ENCODE measurements around the gene SLC25A45.
"Not testable (repeated sequence)": the region's sequence is repeated elsewhere in the genome, so short reads cannot be mapped to it uniquely, and the experiment has no call there.

Gene SLC25A45

DNA sequence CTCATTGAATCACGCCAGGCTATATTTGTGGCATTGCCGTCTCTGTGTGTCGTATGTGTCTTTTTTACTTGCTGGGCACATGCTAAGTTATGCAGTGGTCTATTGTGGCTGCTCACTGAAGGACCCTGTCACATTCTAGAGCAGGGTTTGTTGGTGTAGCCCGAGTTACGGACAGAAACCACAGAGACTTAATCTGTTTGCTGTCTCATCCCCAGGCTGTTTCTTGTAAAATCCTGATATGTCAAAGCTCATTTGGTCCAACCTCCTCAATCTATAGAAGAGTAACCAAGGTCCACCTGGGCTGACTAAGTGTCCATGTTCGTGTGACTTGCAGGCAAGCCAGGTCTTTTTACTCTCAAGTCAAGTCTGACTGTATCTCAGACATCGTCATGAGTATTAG lies 43.8 kb downstream of the SLC25A45 start:
- H3K27me3 ChIP-seq (replicated peaks; ENCODE audit: control insufficient read depth, insufficient read depth, low read length, poor library complexity, severe bottlenecking) = no peaks in the 10 kb centered on the region
- H3K27ac ChIP-seq (ENCODE audit: insufficient read depth, low read length, poor library complexity, severe bottlenecking) = no peak overlapping the region
- H3K36me3 ChIP-seq (ENCODE audit: control insufficient read depth, insufficient read depth, low read length) = peaks cover 39% of the 10 kb centered on the region
- no peak for DNase-seq
- H3K9me3 ChIP-seq (ENCODE audit: control insufficient read depth, low read length) = no peaks in the 10 kb centered on the region
- peaks cover 14% of the 10 kb centered on the region for H3K4me1 ChIP-seq (ENCODE audit: control insufficient read depth, insufficient read depth, low read length, poor library complexity, severe bottlenecking)
- no peak overlapping the region for H3K4me3 ChIP-seq (ENCODE audit: insufficient read depth, low read depth, low read length, poor library complexity, severe bottlenecking)

DNA sequence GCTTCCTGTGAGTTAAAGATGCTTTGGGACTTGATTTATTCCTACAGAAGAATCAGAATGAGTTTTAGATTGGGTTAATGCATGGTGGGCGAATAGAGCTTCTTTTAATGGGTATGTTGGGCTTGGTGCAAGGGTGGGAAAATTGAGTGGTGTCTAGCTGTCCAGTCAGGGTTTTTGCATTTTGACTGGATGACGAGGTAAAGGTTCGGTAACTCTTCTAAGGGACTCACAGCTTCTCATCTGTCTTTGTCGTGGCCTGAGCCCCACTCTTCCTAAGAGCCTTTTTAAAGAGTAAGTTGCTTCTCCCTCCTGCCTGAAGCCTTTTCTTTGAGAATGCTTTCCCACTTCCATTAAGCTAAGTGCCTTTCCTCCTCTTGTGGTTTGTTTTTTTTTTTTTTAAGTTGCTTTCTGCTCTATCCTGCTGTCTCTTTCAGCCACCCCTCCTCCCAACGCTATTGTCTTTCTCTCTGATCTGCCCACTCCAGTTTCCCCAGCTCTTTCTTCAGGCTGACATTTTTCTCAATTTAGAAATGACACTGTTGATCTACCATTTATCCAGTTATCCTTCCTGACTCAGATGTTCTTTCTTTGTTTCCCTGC lies 47.6 kb downstream of the SLC25A45 start:
- no peak for DNase-seq
- Histone ChIP-seq H3K9me3 (ENCODE audit: control insufficient read depth, low read length) (no peaks in the 10 kb centered on the region), H3K27me3 (replicated peaks; ENCODE audit: control insufficient read depth, insufficient read depth, low read length, poor library complexity, severe bottlenecking) (no peaks in the 10 kb centered on the region), H3K4me3 (ENCODE audit: insufficient read depth, low read depth, low read length, poor library complexity, severe bottlenecking) (peak overlapping the region; percentile 98), H3K4me1 (ENCODE audit: control insufficient read depth, insufficient read depth, low read length, poor library complexity, severe bottlenecking) (peaks cover 14% of the 10 kb centered on the region), H3K36me3 (ENCODE audit: control insufficient read depth, insufficient read depth, low read length) (peaks cover 3% of the 10 kb centered on the region), H3K27ac (ENCODE audit: insufficient read depth, low read length, poor library complexity, severe bottlenecking) (peak overlapping the region; percentile 86)

DNA sequence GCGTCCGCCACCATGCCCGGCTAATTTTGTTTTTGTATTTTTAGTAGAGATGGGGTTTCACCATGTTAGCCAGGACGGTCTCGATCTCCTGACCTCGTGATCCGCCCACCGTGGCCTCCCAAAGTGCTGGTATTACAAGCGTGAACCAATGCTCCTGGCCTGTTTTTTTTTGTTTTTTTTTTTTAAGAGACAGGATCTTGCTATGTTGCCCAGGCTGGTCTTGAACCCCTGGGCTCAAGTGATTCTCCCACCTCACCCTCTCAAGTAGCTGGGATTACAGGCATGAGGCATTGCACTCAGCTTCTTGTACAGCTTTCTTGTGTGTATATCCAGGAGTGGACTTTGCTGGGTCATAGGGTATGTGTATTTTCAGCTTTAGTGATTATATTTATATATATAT lies 49.9 kb downstream of the SLC25A45 start:
- not testable (repeated sequence) for H3K4me3 ChIP-seq (ENCODE audit: insufficient read depth, low read depth, low read length, poor library complexity, severe bottlenecking); H3K27ac ChIP-seq (ENCODE audit: insufficient read depth, low read length, poor library complexity, severe bottlenecking); H3K36me3 ChIP-seq (ENCODE audit: control insufficient read depth, insufficient read depth, low read length); H3K27me3 ChIP-seq (replicated peaks; ENCODE audit: control insufficient read depth, insufficient read depth, low read length, poor library complexity, severe bottlenecking); H3K9me3 ChIP-seq (ENCODE audit: control insufficient read depth, low read length); DNase-seq
- peaks cover 14% of the 10 kb centered on the region for H3K4me1 ChIP-seq (ENCODE audit: control insufficient read depth, insufficient read depth, low read length, poor library complexity, severe bottlenecking)

DNA sequence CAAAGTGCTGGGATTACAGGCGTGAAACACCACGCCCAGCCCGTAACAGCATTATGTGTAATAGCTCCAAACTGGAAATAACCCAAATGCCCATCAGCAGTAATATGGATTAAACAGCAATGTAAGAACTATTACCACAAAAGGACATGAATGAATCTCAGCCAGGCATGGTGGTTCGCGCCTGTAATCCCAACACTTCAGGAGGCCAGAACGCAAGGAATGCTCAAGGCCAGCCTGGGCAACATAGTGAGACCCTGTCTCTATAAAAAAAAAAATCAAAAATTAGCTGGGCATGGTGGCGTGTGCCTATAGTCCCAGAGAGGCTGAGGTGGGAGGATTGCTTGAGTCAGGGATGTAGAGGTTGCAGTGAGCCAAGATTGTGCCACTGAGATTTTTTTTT lies 51.9 kb downstream of the SLC25A45 start:
- H3K4me1 ChIP-seq (ENCODE audit: control insufficient read depth, insufficient read depth, low read length, poor library complexity, severe bottlenecking) = peaks cover 13% of the 10 kb centered on the region
- H3K4me3 ChIP-seq (ENCODE audit: insufficient read depth, low read depth, low read length, poor library complexity, severe bottlenecking) = no peak overlapping the region
- no peaks in the 10 kb centered on the region for H3K36me3 ChIP-seq (ENCODE audit: control insufficient read depth, insufficient read depth, low read length)
- DNase-seq = no peak
- H3K27me3 ChIP-seq (replicated peaks; ENCODE audit: control insufficient read depth, insufficient read depth, low read length, poor library complexity, severe bottlenecking) = no peaks in the 10 kb centered on the region
- H3K27ac ChIP-seq (ENCODE audit: insufficient read depth, low read length, poor library complexity, severe bottlenecking) = no peak overlapping the region
- no peaks in the 10 kb centered on the region for H3K9me3 ChIP-seq (ENCODE audit: control insufficient read depth, low read length)

DNA sequence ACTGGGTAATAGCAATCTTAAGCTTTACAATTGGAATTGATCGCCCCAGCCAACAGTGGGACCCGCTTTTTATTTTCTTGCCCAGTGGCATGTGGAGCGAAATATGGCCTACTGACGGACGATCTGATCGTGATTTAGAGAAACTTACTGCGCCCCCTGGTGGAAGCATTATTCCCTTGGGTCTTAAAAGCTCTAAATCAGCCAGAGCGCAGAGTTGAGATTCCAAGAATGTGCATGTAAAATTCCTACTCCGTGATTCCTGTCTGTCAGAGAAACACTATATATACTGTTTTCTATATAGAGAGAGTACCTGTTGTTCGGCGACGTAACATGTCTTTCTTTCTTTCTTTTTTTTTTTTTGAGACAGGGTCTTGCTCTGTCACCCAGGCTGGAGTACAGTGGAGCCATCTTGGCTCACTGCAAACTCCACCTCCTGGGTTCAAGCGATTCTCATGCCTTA lies 52.5 kb downstream of the SLC25A45 start:
- H3K27me3 ChIP-seq (replicated peaks; ENCODE audit: control insufficient read depth, insufficient read depth, low read length, poor library complexity, severe bottlenecking) = no peaks in the 10 kb centered on the region
- H3K27ac ChIP-seq (ENCODE audit: insufficient read depth, low read length, poor library complexity, severe bottlenecking) = no peak overlapping the region
- no peaks in the 10 kb centered on the region for H3K9me3 ChIP-seq (ENCODE audit: control insufficient read depth, low read length)
- peaks cover 7% of the 10 kb centered on the region for H3K4me1 ChIP-seq (ENCODE audit: control insufficient read depth, insufficient read depth, low read length, poor library complexity, severe bottlenecking)
- DNase-seq = peak; percentile 46 to 78 (median 62)
- no peaks in the 10 kb centered on the region for H3K36me3 ChIP-seq (ENCODE audit: control insufficient read depth, insufficient read depth, low read length)
- no peak overlapping the region for H3K4me3 ChIP-seq (ENCODE audit: insufficient read depth, low read depth, low read length, poor library complexity, severe bottlenecking)

DNA sequence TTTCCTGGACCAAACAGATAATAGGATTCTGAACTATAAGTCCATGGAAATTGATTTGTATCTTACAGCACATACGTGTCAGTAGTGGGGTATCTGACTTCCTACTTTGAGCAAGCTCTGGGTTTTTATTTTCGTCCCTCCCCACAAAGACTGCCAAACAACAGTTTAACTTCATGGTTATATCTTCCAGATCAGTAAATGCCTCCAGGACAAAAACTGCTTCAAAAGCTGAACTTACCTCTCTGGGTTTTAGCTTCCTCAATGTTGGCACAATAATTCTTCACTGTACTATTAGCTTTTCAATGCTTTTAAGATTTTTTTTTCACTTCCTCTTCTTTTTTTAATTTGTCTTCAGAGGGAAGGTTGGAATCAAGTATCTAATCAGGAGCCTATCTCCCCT lies 53.0 kb downstream of the SLC25A45 start:
- Histone ChIP-seq H3K27me3 (replicated peaks; ENCODE audit: control insufficient read depth, insufficient read depth, low read length, poor library complexity, severe bottlenecking) (no peaks in the 10 kb centered on the region), H3K4me1 (ENCODE audit: control insufficient read depth, insufficient read depth, low read length, poor library complexity, severe bottlenecking) (peaks cover 2% of the 10 kb centered on the region), H3K9me3 (ENCODE audit: control insufficient read depth, low read length) (no peaks in the 10 kb centered on the region), H3K27ac (ENCODE audit: insufficient read depth, low read length, poor library complexity, severe bottlenecking) (no peak overlapping the region), H3K36me3 (ENCODE audit: control insufficient read depth, insufficient read depth, low read length) (no peaks in the 10 kb centered on the region), H3K4me3 (ENCODE audit: insufficient read depth, low read depth, low read length, poor library complexity, severe bottlenecking) (no peak overlapping the region)
- no peak for DNase-seq

DNA sequence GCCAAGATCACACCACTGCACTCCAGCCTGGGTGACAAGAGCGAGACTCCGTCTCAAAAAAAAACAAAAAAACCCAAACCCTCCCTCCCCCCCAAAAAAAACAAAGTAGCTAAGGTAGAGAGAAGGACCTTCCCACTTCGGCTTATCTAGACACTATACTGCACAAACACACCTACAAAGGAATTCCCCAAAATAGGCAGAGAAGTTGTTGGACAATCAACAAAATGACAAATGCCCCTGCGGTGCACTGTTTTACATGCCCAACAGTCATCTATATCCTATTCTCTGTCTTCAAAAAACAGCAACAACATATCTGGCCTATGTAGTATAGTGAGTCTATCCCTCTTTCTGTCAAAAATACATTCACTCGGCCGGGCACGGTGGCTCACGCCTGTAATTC lies 55.4 kb downstream of the SLC25A45 start:
- no peaks in the 10 kb centered on the region for H3K4me1 ChIP-seq (ENCODE audit: control insufficient read depth, insufficient read depth, low read length, poor library complexity, severe bottlenecking)
- no peaks in the 10 kb centered on the region for H3K27me3 ChIP-seq (replicated peaks; ENCODE audit: control insufficient read depth, insufficient read depth, low read length, poor library complexity, severe bottlenecking)
- DNase-seq = no peak
- no peaks in the 10 kb centered on the region for H3K9me3 ChIP-seq (ENCODE audit: control insufficient read depth, low read length)
- H3K36me3 ChIP-seq (ENCODE audit: control insufficient read depth, insufficient read depth, low read length) = no peaks in the 10 kb centered on the region
- no peak overlapping the region for H3K27ac ChIP-seq (ENCODE audit: insufficient read depth, low read length, poor library complexity, severe bottlenecking)
- no peak overlapping the region for H3K4me3 ChIP-seq (ENCODE audit: insufficient read depth, low read depth, low read length, poor library complexity, severe bottlenecking)

DNA sequence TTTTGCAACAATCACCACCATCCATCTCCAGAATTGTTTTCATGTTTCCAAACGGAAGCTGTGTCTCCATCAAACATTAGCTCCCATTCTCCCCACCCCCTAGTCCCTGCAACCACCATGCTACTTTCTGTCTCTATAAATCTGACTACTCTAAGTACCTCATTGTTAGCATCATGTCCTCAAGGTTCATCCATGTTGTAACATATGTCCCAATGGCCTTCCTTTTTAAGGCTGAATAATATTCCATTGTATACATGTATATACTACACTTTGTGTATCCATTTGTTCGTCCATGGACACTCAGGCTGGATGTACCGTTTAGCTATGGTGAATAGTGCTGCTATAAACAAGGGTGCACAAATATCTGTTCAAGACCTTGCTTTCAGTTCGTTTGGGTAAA lies 57.0 kb downstream of the SLC25A45 start:
- no peak for DNase-seq
- Histone ChIP-seq H3K36me3 (ENCODE audit: control insufficient read depth, insufficient read depth, low read length) (no peaks in the 10 kb centered on the region), H3K4me1 (ENCODE audit: control insufficient read depth, insufficient read depth, low read length, poor library complexity, severe bottlenecking) (no peaks in the 10 kb centered on the region), H3K9me3 (ENCODE audit: control insufficient read depth, low read length) (no peaks in the 10 kb centered on the region), H3K27ac (ENCODE audit: insufficient read depth, low read length, poor library complexity, severe bottlenecking) (no peak overlapping the region), H3K4me3 (ENCODE audit: insufficient read depth, low read depth, low read length, poor library complexity, severe bottlenecking) (no peak overlapping the region), H3K27me3 (replicated peaks; ENCODE audit: control insufficient read depth, insufficient read depth, low read length, poor library complexity, severe bottlenecking) (no peaks in the 10 kb centered on the region)
